Coronary artery (tissue), 2 donors: Measurements from ENCODE around the gene ZFP42.
"Not testable (repeated sequence)": the region's sequence is repeated elsewhere in the genome, so short reads cannot be mapped to it uniquely, and the experiment has no call there.

Experiments used
- DNase-seq: peaks from one replicate; pipeline ENCODE4 v3.0.0-alpha.2; 2017; ENCODE audit warnings: low spot score
- H3K27ac ChIP-seq, 2 donors: fragments of 200-600 bp; sonication (generic); one replicate each; pipeline ENCODE4 v1.5.1; 2016 to 2019
- H3K4me3 ChIP-seq: fragments of 200-600 bp; sonication (generic); 2 replicates; pipeline ENCODE4 v1.5.1; 2016; ENCODE audit warnings: mild to moderate bottlenecking, moderate library complexity
- CTCF ChIP-seq: fragments of 200-600 bp; sonication (generic); IDR thresholded peaks from one replicate; pipeline ENCODE4 v1.5.1; 2019; ENCODE audit warnings: antibody characterized with exemption

Gene ZFP42

GRCh38 chr4:188032583-188032982, 37.0 kb downstream of the ZFP42 start:
- no peak overlapping the region for H3K27ac ChIP-seq
- H3K4me3 ChIP-seq: no peak overlapping the region
- TF ChIP-seq CTCF: no peak
- DNase-seq: no peak

GRCh38 chr4:188037003-188037713, 41.6 kb downstream of the ZFP42 start:
- no peak overlapping the region for H3K4me3 ChIP-seq
- no peak for DNase-seq
- no peak overlapping the region for H3K27ac ChIP-seq
- no peak for TF ChIP-seq CTCF

GRCh38 chr4:188041721-188042120, 46.1 kb downstream of the ZFP42 start:
- TF ChIP-seq CTCF: no peak
- DNase-seq: no peak
- Histone ChIP-seq H3K27ac (no peak overlapping the region), H3K4me3 (no peak overlapping the region)

- H3K27ac ChIP-seq: no peak overlapping the region
- H3K4me3 ChIP-seq: no peak overlapping the region
- no peak for TF ChIP-seq CTCF
- no peak for DNase-seq
These were observed 46.6 kb downstream of the ZFP42 start for GRCh38 chr4:188042191-188042590.

- H3K27ac ChIP-seq: no peak overlapping the region
- H3K4me3 ChIP-seq: no peak overlapping the region
- no peak for DNase-seq
- no peak for TF ChIP-seq CTCF
These were observed 47.6 kb downstream of the ZFP42 start for GRCh38 chr4:188043154-188043553.

- H3K4me3 ChIP-seq, DNase-seq, H3K27ac ChIP-seq: not testable (repeated sequence)
These were observed 49.9 kb downstream of the ZFP42 start for GRCh38 chr4:188045461-188045860.

GRCh38 chr4:188046657-188047056, 51.1 kb downstream of the ZFP42 start:
- no peak for TF ChIP-seq CTCF
- Histone ChIP-seq H3K27ac (no peak overlapping the region), H3K4me3 (no peak overlapping the region)
- no peak for DNase-seq

- no peak overlapping the region for H3K27ac ChIP-seq
- TF ChIP-seq CTCF: no peak
- no peak for DNase-seq
- H3K4me3 ChIP-seq: no peak overlapping the region
These were observed 57.7 kb downstream of the ZFP42 start for GRCh38 chr4:188053302-188053701.
